Mesothelial cell of epicardium (in vitro differentiated cells): ENCODE results near the gene VCX2. TPM values are rescaled to one million over a fixed set of nuclear protein-coding genes. Genes with fewer than 3 reads are reported as not detected.

ENCODE experiments used
- DNase-seq, 2 experiments: peaks; one replicate each; pipeline ENCODE4 v3.0.0; 2021; ENCODE audit warnings: low spot score in 2 of 2; ENCODE audit not compliant: unreplicated experiment in 2 of 2
- H3K27ac Mint-ChIP-seq: 2 replicates; pipeline ENCODE4 v1.8.0; 2021; ENCODE audit warnings: mixed read lengths
- H3K27me3 Mint-ChIP-seq: 2 replicates; pipeline ENCODE4 v1.8.0; 2021; ENCODE audit warnings: low read depth, mixed read lengths
- H3K36me3 Mint-ChIP-seq: 2 replicates; pipeline ENCODE4 v1.8.0; 2021; ENCODE audit warnings: mixed read lengths
- H3K4me1 Mint-ChIP-seq: 2 replicates; pipeline ENCODE4 v1.8.0; 2021; ENCODE audit warnings: mixed read lengths
- H3K4me3 Mint-ChIP-seq: 2 replicates; pipeline ENCODE4 v1.8.0; 2021; ENCODE audit warnings: mild to moderate bottlenecking, moderate library complexity, mixed read lengths
- H3K9me3 Mint-ChIP-seq: 2 replicates; pipeline ENCODE4 v1.8.0; 2021; ENCODE audit warnings: mixed read lengths
- CTCF ChIP-seq: fragments of 200-600 bp; sonication (generic); IDR thresholded peaks from one replicate; pipeline ENCODE4 v1.5.0; 2021; ENCODE audit warnings: antibody characterized with exemption; ENCODE audit not compliant: unreplicated experiment
- total RNA-seq: library from RNA; stranded (reverse); gene quantifications from 3 replicates; pipeline ENCODE4 v1.2.1, GENCODE V29; 2021

VCX2 gene
- total RNA-seq, 1 donor from 2014 or later = not detected

GRCh38 chrX:8192276-8192675 is 21.2 kb upstream of the VCX2 start:
- H3K4me1 Mint-ChIP-seq = peaks cover 19% of the 10 kb centered on the region
- no peak for TF ChIP-seq CTCF
- no peak overlapping the region for H3K27ac Mint-ChIP-seq
- H3K36me3 Mint-ChIP-seq = no peaks in the 10 kb centered on the region
- H3K27me3 Mint-ChIP-seq = no peaks in the 10 kb centered on the region
- no peak overlapping the region for H3K4me3 Mint-ChIP-seq
- no peaks in the 10 kb centered on the region for H3K9me3 Mint-ChIP-seq
- no peak for DNase-seq

- H3K36me3 Mint-ChIP-seq = no peaks in the 10 kb centered on the region
- peak overlapping the region; percentile 2 for H3K27ac Mint-ChIP-seq
- no peak for DNase-seq
- no peaks in the 10 kb centered on the region for H3K27me3 Mint-ChIP-seq
- peaks cover 19% of the 10 kb centered on the region for H3K4me1 Mint-ChIP-seq
- H3K4me3 Mint-ChIP-seq = no peak overlapping the region
- H3K9me3 Mint-ChIP-seq = no peaks in the 10 kb centered on the region
- TF ChIP-seq CTCF = no peak
These were observed 20.0 kb upstream of the VCX2 start for GRCh38 chrX:8191022-8191421.

- no peak for TF ChIP-seq CTCF
- peaks cover 19% of the 10 kb centered on the region for H3K4me1 Mint-ChIP-seq
- no peaks in the 10 kb centered on the region for H3K36me3 Mint-ChIP-seq
- no peak for DNase-seq
- H3K27ac Mint-ChIP-seq = no peak overlapping the region
- no peaks in the 10 kb centered on the region for H3K9me3 Mint-ChIP-seq
- H3K27me3 Mint-ChIP-seq = no peaks in the 10 kb centered on the region
- H3K4me3 Mint-ChIP-seq = no peak overlapping the region
These were observed 19.3 kb upstream of the VCX2 start for GRCh38 chrX:8190341-8190830.

- Mint-ChIP-seq H3K27me3 (no peaks in the 10 kb centered on the region), H3K9me3 (no peaks in the 10 kb centered on the region), H3K4me3 (no peak overlapping the region), H3K27ac (no peak overlapping the region), H3K36me3 (no peaks in the 10 kb centered on the region), H3K4me1 (peaks cover 19% of the 10 kb centered on the region)
- TF ChIP-seq CTCF = no peak
- DNase-seq = no peak
These were observed 18.2 kb upstream of the VCX2 start for GRCh38 chrX:8189096-8189830.

GRCh38 chrX:8183346-8183745 is 12.3 kb upstream of the VCX2 start:
- no peaks in the 10 kb centered on the region for H3K4me1 Mint-ChIP-seq
- no peak for DNase-seq
- no peaks in the 10 kb centered on the region for H3K36me3 Mint-ChIP-seq
- no peaks in the 10 kb centered on the region for H3K27me3 Mint-ChIP-seq
- TF ChIP-seq CTCF = no peak
- no peak overlapping the region for H3K4me3 Mint-ChIP-seq
- no peaks in the 10 kb centered on the region for H3K9me3 Mint-ChIP-seq
- no peak overlapping the region for H3K27ac Mint-ChIP-seq
